Heart left ventricle (tissue), 16 donors: Measurements from ENCODE around the gene SLC2A4. TPM values are rescaled to one million over a fixed set of nuclear protein-coding genes. Genes with fewer than 3 reads are reported as not detected.

Source experiments
- ATAC-seq, 4 donors: fragments of 200-7000 bp; cut with Tn5 transposase; one replicate each; pipeline ENCODE4 v1.9.1; 2020 to 2022; ENCODE audit warnings: moderate library complexity in 4 of 4, mild to moderate bottlenecking in 3 of 4, moderate number of reproducible peaks in 1 of 4
- DNase-seq, 5 donors: peaks; one replicate each; pipeline ENCODE4 v3.0.0-alpha.2; 2020
- H3K27ac ChIP-seq, 12 donors: fragments of 200-600 bp; sonication (generic) in 4 of 12; one replicate each; pipeline versions ENCODE4 v1.5.0 to v1.8.0; 2016 to 2022; ENCODE audit warnings: mild to moderate bottlenecking in 2 of 12
- H3K27me3 ChIP-seq, 9 donors: fragments of 200-600 bp; sonication (generic) in 2 of 9; one replicate each; pipeline versions ENCODE4 v1.5.1 to v1.8.0; 2016 to 2022; ENCODE audit warnings: mild to moderate bottlenecking in 3 of 9
- H3K36me3 ChIP-seq, 9 donors: fragments of 200-600 bp; sonication (generic) in 2 of 9; one replicate each; pipeline versions ENCODE4 v1.5.0 to v1.8.0; 2018 to 2022; ENCODE audit warnings: mild to moderate bottlenecking in 2 of 9
- H3K4me1 ChIP-seq, 12 donors: fragments of 200-600 bp; sonication (generic) in 4 of 12; one replicate each; pipeline versions ENCODE4 v1.5.0 to v1.8.0; 2016 to 2022; ENCODE audit warnings: mild to moderate bottlenecking in 3 of 12
- H3K4me3 ChIP-seq, 12 donors: fragments of 200-600 bp; sonication (generic) in 4 of 12; one replicate each; pipeline versions ENCODE4 v1.5.0 to v1.8.0; 2017 to 2022; ENCODE audit warnings: mild to moderate bottlenecking in 9 of 12, moderate library complexity in 4 of 12
- H3K9me3 ChIP-seq, 12 donors: fragments of 200-600 bp; sonication (generic) in 4 of 12; one replicate each; pipeline versions ENCODE4 v1.5.0 to v1.8.0; 2016 to 2022; ENCODE audit warnings: mild to moderate bottlenecking in 1 of 12
- CTCF ChIP-seq, 12 donors: fragments of 200-600 bp; sonication (generic) in 4 of 12; IDR thresholded peaks; one replicate each; pipeline versions ENCODE4 v1.5.0 to v1.8.0; 2018 to 2022; ENCODE audit warnings: antibody characterized with exemption in 12 of 12, mild to moderate bottlenecking in 5 of 12
- POLR2A ChIP-seq, 2 donors: fragments of 450-650 bp; IDR thresholded peaks; one replicate each; pipeline ENCODE4 v1.6.1; 2017; ENCODE audit warnings: antibody characterized with exemption in 2 of 2, mild to moderate bottlenecking in 2 of 2, moderate library complexity in 2 of 2
- WGBS, 4 donors: extraction: QIAGEN DNeasy Blood & Tissue Kit in 2 of 4; methylation state at CpG; one replicate each; pipeline versions ENCODE4 v1.1.5 to v1.1.7; 2013 to 2018; 5-methylcytosine and 5-hydroxymethylcytosine counted together
- intact Hi-C, 10 donors: fragments of 100-400 bp; cut with DNase I; formaldehyde crosslinking; loops; one replicate each; pipeline versions ENCODE4 v1.11.1 to v1.14.2; 2022
- polyA plus RNA-seq, 2 donors: library from polyadenylated mRNA; stranded (reverse); fragments of 200-250 nt; gene quantifications; one replicate each; pipeline ENCODE4 v1.2.3, GENCODE V29; 2013
- total RNA-seq, 9 donors: library from RNA; depleted of rRNA in 2 of 9; stranded (reverse); fragments of >200 nt in 2 of 9; fragmentation: NEBNext Ultra II Directional in 3 of 9; extraction: Animal tissue kit (Norgen Biotek cat#: 25700) in 3 of 9; gene quantifications; one replicate each; pipeline versions ENCODE4 v1.1.0 to v1.2.4, GENCODE V29; 2016 to 2023
- donor health status: ischemic (EF 13 %, LVEDD 7.1; RV severe dilation, severe dysfunction).
- donor health status: healthy with polysubstance abuse.
- donor health status: DM: no; HTN: yes; CAD: no.
- donor health status: DM: no; HTN: no; CAD: no.
- donor health status: ischemic (EF 25% LVEDD 6.9; RV normal size, moderate dysfunction).
- donor health status: ischemic (EF 25% LVEDD 5.7; RV mildly dilated, moderate dysfunction).
- donor health status: healthy.
- donor health status: DM: yes; HTN: yes; CAD: no.
- donor health status: ischemic (EF 35%, LVEDD 5.7; RV mildly dilated, moderate dysfunction).
- donor health status: nonischemic (EF 11% LVEDD 7.7; RV severe dilation, severe dysfunction).
- donor health status: DM: yes; HTN: yes; CAD: no.
- donor health status: PGD.
- donor health status: ischemic (EF 29% LVEDD 5.4; RV normal size, mild dysfunction).
- donor health status: nonischemic (EF 23%, LVEDD 6.1; RV moderate dilation, normal function).

Gene SLC2A4
- total and polyA plus RNA-seq, 11 donors = 48.5 to 184 (median 157) TPM

- Histone ChIP-seq H3K27ac (peak overlapping the region; percentile 85 to 100 (median 97)), H3K4me3 (peak overlapping the region; percentile 69 to 98 (median 92)), H3K9me3 (no peaks in the 10 kb centered on the region), H3K4me1 (peaks cover 4 to 47% (median 33%) of the 10 kb centered on the region in 12 donors), H3K36me3 (peaks cover 0 to 38% (median 35%) of the 10 kb centered on the region in 9 donors), H3K27me3 (no peaks in the 10 kb centered on the region)
- 0 to 1% (median 0%) methylated on average over 48 to 104 of the region's 104 CpGs for WGBS, 4 donors
- DNase-seq (peak in 4 of 5 donors; percentile 59 to 82 (median 68)), ATAC-seq (peak in 2 of 4 donors; percentile 36 to 40)
- intact Hi-C loops = loop anchor here in 6 of 10 donors (1.0 to 5.0 kb wide), 7 partner anchors 21 to 379 kb away; partner anchors contain the start of genes ELP5 (in 3 of the 6), ACADVL (in 1 of the 6), CTDNEP1 (in 1 of the 6) and DLG4 (in 1 of the 6)
- peak; percentile 44 to 78 for TF ChIP-seq POLR2A (IDR thresholded peaks at IDR 0.05)
- peak in 1 of 12 donors; percentile 15 for TF ChIP-seq CTCF (IDR thresholded peaks at IDR 0.05)
Observed at GRCh38 chr17:7307686-7308624, 26.4 kb downstream of the SLC2A4 start.

GRCh38 chr17:7308625-7309433 is 27.3 kb downstream of the SLC2A4 start:
- no peaks in the 10 kb centered on the region for H3K9me3 ChIP-seq
- peaks cover 4 to 55% (median 40%) of the 10 kb centered on the region in 12 donors for H3K4me1 ChIP-seq
- no peaks in the 10 kb centered on the region for H3K27me3 ChIP-seq
- peak overlapping the region; percentile 69 to 98 (median 92) for H3K4me3 ChIP-seq
- TF ChIP-seq CTCF (IDR thresholded peaks at IDR 0.05) (no peak), POLR2A (IDR thresholded peaks at IDR 0.05) (peak in 1 of 2 donors; percentile 30)
- peak overlapping the region; percentile 85 to 100 (median 97) for H3K27ac ChIP-seq
- intact Hi-C loops = loop anchor here in 3 of 10 donors (2.0 to 5.0 kb wide), 5 partner anchors 20 to 378 kb away; partner anchors contain the start of genes ACADVL (in 1 of the 3), CTDNEP1 (in 1 of the 3), DLG4 (in 1 of the 3) and ELP5 (in 1 of the 3)
- peak in 4 of 5 donors; percentile 78 to 80 (median 80) for DNase-seq
- whole genome bisulfite sequencing, 4 donors = 2 to 3% (median 3%) methylated on average over 11 to 14 of the region's 14 CpGs
- peaks cover 3 to 47% (median 44%) of the 10 kb centered on the region in 9 donors for H3K36me3 ChIP-seq
- peak in 2 of 4 donors; percentile 21 to 33 for ATAC-seq

GRCh38 chr17:7309628-7310027 is 28.1 kb downstream of the SLC2A4 start:
- Histone ChIP-seq H3K4me3 (peak overlapping the region in 8 of 12 donors; percentile 84 to 98 (median 93)), H3K27me3 (no peaks in the 10 kb centered on the region), H3K36me3 (peaks cover 3 to 51% (median 48%) of the 10 kb centered on the region in 9 donors), H3K9me3 (no peaks in the 10 kb centered on the region), H3K27ac (peak overlapping the region in 8 of 12 donors; percentile 93 to 100 (median 98)), H3K4me1 (peaks cover 4 to 63% (median 48%) of the 10 kb centered on the region in 12 donors)
- DNase-seq (no peak), ATAC-seq (no peak)
- no peak for TF ChIP-seq CTCF (IDR thresholded peaks at IDR 0.05)
- 88 to 92% (median 90%) methylated on average over 12 of the region's 12 CpGs for WGBS, 4 donors
- intact Hi-C loops = loop anchor here in 3 of 10 donors (1.0 to 5.0 kb wide), 6 partner anchors 12 to 378 kb away; partner anchors contain the start of genes ACADVL (in 1 of the 3), CTDNEP1 (in 1 of the 3), DLG4 (in 1 of the 3) and ELP5 (in 1 of the 3)
